HG02870 (cell line): Measurements from ENCODE around the gene FAM193A.
"Not testable (repeated sequence)": the region's sequence is repeated elsewhere in the genome, so short reads cannot be mapped to it uniquely, and the experiment has no call there.

Experiments used
- ATAC-seq: cut with Tn5 transposase; IDR thresholded peaks from one replicate; pipeline ENCODE4 v1.9.1; 2021; ENCODE audit warnings: mild to moderate bottlenecking, moderate library complexity; ENCODE audit not compliant: unreplicated experiment

FAM193A gene

DNA sequence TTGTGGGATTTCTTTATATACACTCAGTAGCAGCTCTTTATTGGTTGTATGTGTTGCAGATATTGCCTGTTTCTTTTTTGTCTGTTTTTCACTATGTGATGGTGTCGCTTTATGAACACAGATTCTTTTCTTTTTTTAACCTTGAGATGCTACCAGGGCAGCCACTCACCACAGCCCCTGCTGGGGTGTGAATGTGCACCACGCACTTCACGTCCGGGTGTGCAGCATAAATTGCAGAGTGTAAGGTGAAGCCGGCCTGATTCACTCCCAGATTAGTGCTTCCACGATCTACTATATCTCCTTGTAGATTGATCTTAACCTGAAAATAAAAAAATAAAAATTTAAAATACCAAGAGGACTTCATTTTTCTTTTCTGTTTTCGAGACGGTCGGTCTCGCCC, 71.4 kb downstream of the FAM193A start:
- no peak for ATAC-seq

DNA sequence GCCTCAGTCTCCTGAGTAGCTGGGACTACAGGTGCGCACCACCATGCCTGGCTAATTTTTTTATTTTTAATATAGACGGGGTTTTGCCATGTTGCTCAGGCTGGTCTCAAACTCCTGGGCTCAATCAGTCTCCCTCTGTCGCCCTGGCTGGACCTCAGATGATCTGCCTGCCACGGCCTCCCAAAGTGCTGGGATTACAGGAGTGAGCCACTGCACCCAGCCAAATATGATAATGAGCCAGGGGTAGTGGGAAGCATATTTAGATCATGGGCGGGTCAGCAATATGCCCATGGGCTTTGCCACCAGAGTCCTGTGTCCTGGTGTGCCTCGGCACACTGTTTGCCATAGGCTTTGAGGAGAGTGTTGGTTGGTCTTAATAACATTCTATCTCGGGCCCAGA, 71.8 kb downstream of the FAM193A start:
- ATAC-seq: no peak

DNA sequence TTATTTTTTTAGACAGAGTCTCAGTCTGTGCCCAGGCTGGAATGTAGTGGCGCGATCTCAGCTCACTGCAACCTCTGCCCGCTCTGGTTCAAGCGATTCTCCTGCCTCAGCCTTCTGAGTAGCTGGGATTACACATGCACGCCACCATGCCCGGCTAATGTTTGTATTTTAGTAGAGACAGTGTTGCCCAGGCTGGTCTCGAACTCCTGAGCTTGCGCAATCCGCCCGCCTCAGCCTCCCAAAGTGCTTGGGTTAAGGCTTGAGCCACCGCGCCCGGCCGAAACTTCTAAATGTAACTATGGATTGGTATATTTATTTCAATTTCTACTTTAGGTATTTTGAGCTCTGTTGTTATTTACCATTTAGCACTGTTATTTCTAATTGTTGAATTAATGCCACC, 79.4 kb downstream of the FAM193A start:
- no peak for ATAC-seq

DNA sequence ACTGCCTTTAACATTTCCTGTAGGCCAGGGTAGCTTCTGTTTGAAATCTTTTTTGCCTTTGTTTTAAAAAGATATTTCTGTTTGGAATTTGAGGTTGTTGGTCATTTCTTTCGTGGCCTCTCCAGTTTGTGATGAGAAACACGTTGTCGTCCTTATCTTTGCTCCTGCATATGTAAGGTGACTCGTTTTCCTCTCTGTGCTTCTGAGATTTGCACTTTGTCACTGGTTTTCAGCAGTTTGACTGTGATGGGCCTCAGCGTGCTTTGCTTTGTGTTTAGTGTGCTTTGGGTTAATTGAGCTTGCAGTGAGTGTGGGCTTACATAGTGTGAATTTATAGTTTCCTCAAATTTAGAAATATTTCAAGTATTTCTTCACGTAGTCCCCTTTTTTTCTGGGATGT, 81.5 kb downstream of the FAM193A start:
- no peak for ATAC-seq

DNA sequence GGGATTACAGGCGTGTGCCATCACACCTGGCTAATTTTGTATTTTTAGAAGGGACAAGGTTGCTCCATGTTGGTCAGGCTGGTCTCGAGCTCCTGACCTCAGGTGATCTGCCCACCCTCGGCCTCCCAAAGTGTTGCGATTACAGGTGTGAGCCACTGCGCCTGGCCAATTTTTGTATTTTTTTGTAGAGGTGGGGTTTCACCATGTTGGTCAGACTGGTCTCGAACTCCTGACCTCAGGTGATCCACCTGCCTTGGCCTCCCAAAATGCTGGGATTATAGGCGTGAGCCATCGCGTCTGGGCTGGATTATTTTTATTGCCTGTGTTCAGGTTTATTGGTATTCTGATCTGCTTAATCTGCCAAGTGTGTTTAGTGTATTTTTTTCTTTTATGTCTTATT, 82.3 kb downstream of the FAM193A start:
- not testable (repeated sequence) for ATAC-seq

DNA sequence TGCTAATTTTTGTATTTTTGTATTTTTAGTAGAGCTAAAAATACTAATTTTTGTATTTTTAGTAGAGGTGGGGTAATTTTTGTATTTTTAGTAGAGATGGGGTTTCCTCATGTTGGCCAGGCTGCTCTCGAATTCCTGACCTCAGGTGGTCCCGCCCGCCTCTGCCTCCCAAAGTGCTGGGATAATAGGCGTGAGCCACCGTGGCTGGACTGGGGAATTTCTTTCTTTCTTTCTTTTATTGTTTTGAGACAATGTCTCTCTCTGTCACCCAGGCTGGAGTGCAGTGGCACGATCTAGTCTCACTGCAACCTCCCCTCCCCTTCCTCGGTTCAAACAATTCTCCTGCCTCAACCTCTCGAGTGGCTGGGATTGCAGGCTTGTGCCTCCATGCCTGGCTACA, 83.0 kb downstream of the FAM193A start:
- no peak for ATAC-seq

DNA sequence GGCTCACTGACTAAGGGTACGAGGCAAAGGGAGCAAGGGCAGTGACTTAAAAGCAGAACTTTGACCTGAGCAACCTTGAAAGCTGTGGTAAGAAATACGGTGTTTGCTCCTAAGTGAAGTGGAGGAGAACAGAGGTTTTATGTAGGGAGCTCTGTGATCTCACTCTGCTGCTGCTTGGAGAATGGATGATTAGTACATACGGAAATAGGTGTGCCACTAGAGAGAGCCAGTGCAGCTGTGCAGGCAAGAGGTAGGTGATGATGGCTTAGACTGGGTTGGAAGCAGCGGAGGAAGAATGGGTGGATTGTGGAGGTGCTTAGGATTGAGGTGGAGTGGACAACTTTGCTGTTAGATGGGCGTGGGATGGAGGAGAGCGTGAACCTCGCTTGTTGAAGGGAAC, 85.0 kb downstream of the FAM193A start:
- no peak for ATAC-seq

DNA sequence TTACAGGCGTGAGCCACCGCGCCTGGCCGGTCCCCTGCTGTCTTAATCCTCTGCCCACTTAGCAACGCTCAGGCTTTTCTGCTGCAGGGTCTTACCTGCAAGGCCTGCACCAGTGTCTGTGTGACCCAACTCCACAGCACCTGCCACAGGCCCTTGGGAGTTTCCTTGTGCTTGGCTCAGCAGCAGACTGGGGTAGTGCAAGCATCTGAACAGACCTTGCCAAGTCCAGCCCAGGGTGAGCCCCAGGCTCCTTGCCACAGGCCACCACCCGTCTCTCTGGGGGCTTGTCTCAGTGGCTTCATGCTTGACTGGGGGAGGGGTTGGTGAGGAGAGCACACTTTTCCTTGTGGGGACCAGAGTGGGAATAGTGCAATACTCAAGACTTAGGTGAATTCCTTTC, 87.0 kb downstream of the FAM193A start:
- no peak for ATAC-seq

DNA sequence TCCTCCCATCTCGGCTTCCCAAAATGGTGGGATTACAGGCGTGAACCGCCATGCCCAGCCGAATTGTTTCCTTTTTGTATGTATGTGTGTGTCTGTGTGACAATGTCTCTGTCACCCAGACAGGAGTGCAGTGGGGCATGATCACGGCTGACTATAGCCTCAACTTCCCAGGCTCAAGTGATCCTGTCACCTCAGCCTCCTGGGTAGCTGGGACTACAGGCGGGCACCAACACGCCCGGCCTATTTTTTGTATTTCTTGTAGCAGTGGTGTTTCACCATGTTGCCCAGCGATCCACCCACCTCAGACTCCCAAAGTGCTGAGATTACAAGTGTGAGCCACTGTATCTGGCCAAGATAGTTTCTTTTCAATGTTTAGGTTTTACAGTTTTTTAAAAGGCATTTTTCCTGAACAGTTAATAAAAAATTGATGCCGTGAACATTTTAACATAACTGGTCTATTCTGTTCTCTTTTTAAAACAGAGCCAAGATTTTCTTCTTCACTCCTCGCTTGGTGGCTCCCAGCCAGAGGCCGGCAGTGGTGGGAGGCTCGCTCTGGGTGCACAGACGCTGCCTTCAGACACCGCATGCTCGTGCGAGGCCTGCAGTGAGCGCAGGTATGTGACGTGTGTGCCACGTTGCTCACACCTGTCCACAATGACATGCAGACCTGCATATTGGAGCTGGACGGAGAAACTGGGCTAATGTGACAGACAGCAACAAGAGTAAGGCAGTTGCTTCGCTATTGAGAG, 88.5 kb downstream of the FAM193A start:
- ATAC-seq: no peak

DNA sequence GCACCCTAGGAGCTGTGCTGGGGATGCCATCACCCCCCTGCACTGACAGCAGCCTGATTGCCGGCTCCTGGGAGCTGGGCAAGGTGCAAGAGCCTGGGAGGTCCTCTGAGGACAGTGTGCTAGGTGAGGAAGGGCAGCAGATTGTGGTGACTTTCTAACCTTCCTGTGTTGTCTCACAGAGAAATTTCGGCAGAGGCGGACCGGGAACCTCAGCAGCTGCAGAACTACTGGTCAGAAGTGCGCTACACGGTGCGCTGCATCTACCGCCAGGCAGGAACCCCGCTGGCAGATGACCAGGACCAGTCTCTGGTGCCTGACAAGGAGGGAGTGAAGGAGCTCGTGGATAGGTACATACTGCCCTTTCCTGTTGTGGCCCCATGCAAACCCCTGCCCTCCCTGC, 89.8 kb downstream of the FAM193A start:
- ATAC-seq: no peak

DNA sequence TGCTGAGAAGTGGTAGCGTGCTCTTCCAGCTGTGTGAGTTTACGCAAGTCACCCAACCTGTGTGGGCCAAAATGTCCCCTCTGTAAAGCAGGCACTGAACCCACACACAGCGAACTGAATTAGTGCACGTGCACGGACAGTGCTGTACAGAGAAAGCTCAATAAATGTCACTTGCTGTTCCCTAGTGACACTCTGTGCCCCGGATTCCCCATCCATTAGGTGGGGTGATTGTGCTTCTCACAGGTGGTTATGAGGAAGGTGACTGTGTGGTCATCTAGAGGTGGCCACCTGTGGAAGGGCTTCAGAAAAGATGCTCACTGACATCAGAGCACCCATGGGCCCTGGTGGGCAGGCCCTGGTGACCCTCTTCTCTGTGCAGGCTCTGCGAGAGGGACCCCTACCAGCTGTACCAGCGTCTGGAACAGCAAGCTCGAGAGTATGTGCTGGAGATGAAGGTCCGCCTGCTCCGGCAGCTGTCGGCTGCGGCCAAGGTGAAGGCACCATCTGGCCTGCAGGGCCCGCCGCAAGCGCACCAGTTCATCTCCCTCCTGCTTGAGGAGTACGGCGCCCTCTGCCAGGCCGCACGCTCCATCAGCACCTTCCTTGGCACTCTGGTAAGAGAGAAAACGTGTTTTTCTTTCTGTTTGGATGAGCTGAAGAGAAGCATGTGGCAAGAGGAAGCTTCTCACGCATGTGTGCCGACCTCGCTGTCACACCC, 94.3 kb downstream of the FAM193A start:
- ATAC-seq: no peak

DNA sequence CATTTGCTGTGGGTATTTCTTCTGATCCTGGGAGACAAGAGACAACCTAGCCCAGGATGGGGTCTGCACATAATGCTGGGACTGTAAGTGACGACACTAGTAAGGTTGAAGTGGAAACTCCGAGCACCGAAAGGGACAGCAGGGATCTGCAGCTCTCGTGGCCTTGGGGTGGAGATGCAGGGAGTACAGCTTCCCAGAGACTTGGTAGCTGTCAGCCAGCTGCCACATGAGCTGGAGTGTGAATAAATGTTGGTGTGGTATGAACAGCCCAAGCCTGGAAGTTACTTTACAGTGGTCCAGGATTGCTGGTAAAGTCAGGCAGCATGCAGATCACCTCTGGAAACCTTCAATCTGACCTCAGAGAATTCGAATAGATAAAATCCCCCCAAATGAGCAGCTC, 97.6 kb downstream of the FAM193A start:
- no peak for ATAC-seq

DNA sequence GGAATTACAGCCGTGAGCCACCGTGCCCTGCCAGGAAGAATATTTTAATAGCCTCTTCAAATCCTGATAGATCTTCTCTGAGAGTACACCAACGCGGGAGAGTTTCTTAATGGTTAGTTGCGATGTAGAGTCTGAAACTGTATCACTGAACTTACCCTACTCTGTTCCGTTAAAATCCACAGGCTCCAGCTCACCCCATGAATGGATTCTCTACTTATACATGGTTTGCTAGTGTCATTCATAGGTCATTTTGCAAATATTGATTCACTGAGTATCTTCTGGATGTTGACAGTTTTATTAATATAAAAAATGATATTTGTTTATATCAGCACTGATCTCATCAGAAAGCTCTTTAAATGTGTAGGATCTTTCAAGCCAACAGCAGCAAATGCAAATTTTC, 99.9 kb downstream of the FAM193A start:
- no peak for ATAC-seq

DNA sequence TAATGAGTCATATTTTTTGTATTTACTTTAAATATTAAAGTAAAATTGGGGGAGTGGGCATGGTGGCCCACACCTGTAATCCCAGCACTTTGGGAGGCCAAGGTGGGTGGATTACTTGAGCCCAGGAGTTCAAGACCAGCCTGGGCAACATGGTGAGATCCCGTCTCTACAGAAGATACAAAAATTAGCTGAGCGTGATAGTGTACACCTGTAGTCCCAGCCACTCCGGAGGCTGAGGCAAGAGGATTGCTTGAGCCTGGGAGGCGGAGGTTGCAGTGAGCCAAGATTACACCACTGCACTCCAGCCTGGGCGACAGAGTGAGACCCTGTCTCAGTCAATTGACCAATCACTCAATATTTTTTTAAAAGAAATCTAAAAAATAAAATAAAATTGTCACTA, 100.5 kb downstream of the FAM193A start:
- not testable (repeated sequence) for ATAC-seq

DNA sequence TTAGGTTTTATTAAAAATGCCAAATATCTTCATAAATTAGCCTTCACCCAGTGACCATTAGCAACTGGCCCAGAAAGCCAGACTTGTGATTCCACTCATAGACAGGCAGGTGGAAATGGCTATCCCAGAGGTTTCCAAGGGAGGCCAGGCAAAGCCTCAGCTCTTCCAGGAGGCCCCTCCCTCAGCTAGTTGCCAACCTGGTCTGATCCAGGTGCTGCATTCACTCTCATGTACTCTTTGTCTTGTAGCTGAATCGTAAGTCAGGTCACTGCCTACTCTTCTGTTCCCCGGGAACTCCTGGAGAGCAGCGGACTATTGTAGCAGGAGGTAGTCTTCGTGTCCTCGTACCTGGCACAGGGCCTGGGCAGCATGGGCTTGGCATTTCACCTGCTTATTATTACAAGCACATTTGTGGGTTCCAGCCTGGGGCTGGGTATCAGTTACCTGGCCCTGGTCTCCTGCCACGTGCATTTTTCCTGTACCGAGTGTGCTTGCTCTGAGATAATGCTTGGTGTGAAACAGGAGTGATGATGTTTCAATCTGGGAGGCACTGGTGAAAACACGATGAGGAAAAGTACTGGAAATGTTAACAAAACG, 101.6 kb downstream of the FAM193A start:
- ATAC-seq: no peak

DNA sequence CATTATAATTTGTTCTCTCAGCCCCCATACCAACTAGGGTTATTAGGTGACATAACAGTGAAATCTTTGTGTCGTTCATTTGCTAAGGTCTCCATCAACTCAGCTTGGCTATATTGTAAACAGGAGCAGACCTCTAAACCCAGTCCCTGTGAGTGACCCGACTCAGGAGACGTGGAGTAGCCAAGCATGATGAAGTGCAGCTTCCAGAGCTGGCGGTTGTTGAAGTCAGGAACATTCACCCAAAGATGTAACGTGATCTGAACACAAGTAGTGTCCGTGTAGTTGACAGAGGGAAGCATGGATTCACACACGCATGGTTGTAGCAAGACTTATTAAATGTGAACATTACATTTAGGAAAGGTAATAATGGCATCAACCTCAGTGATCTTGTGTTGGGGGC, 102.3 kb downstream of the FAM193A start:
- ATAC-seq: no peak

DNA sequence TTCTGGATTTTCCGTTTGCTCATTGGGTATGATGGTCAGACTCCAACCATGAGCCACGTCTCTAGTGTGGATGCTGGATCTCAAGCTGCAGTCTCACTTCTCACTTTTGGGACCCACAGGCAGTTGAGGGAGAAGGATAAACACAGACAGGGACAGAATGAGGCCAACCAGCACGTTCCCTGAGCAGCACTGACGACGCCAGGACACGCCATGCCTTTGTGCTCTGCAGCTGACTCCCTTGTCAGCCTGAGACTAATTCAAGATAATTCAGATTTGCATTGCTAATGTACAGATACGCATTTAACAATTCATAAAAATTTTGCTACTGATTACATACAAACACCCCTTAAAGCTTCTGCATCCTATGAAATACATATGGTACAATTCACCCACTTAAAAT, 106.5 kb downstream of the FAM193A start:
- no peak for ATAC-seq

DNA sequence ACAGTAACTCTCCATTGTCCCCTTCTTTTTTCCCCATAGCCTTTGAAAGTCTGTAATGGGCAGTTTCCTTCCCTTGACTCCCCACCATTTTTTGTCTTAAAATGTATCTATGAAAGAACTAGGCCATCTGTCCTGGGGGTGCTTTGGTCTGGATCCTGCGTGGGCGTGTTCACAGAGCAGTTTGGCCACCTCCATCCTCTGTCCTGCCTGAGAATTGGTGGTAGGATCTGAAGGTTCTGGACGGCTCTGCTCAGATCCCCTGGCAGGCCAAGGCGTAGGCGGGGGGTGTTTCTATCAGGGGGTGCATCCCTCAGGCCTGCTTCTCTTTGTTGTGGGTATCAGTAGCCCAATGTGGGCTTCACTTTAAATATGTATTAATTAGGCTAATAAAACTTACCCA, 107.1 kb downstream of the FAM193A start:
- ATAC-seq: no peak

DNA sequence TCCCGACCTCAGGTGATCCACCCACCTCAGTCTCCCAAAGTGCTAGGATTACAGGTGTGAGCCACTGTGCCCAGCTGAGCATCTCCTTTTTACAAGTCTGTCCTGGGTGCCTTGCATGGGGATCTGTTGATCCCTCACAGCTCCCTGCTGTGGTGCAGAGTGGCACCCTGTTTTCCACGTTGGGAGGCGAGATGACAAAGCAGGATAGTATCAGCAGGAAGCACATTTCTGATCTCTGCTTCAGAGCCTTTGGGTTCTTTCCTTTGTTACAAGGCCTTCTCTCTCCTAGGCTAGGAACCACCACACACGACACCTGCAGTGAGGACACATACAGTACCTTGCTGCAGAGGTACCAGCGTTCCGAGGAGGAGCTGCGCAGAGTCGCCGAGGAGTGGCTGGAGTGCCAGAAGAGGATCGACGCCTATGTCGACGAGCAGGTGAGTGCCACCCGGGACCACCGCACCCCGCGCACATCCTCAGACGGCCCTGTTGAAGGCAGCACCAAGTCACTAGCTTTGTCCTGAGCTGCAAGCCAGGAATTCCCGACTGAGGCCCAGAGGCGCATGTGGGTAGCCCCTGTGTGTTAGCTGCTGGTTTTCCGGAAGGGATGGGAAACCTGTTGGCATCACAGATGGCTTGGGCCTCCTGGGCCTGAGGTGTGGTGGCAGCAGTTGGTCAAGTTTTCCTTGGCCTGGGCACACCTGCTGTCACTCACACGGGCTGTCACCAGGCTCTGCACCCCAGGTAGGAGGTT, 110.1 kb downstream of the FAM193A start:
- ATAC-seq: no peak

DNA sequence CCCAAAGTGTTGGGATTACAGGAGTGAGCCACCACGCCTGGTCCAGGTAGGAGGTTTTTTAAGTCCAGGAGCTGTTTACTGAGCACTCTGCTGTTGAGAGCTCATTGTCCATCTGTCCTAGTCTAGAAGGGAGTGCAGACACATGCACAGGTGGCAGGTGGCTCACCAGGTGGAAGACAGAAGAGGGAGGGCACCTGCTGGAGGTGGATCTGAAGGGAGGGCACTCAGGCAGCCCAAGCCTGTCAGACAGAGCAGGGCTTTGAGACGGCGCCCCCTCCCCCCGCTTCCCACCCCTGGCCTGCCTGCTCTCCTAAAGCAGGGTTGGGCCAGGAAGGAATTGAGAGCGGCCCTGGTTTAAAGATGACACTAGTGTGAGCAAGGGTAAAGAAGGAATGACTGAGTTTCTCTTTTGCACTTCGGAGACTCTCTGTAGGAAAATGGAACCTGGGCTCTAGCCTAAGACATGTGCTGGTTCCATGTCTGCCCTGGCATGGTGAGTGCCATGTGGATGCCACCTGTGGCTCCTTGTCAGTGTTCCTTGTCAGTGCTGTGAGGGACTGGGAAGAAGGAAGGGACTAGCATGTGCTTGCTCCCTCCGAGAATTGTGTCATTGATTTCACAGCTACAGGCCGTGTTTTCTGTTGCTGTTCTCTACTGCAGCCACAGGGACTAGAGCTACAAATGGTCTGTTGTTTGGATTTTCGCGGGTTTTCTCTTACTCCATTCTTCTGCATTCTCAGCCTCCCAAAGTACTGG, 111.1 kb downstream of the FAM193A start:
- no peak for ATAC-seq
